NCI-H2227 (cell line): ENCODE measurements around the gene WDR7.
A peak's percentile ranks its signal among the peaks of the same experiment; 100 is the strongest.
"Not testable (repeated sequence)": the region's sequence is repeated elsewhere in the genome, so short reads cannot be mapped to it uniquely, and the experiment has no call there.

Experiments
- DNase-seq: peaks from one replicate; lab custom pipeline; 2025; ENCODE audit not compliant: unreplicated experiment; lab: John Stamatoyannopoulos, UW

The WDR7 gene

GRCh38 chr18:56652802-56653201 is 1.6 kb downstream of the WDR7 start:
- no peak for DNase-seq

GRCh38 chr18:56654280-56654679 is 3.1 kb downstream of the WDR7 start:
- not testable (repeated sequence) for DNase-seq

GRCh38 chr18:56658261-56658660 is 7.1 kb downstream of the WDR7 start:
- no peak for DNase-seq

GRCh38 chr18:56659111-56659510 is 8.0 kb downstream of the WDR7 start:
- no peak for DNase-seq

GRCh38 chr18:56660655-56661054 is 9.5 kb downstream of the WDR7 start:
- no peak for DNase-seq

GRCh38 chr18:56661360-56662062 is 10.4 kb downstream of the WDR7 start:
- DNase-seq: no peak

- DNase-seq: no peak
Measured at GRCh38 chr18:56662063-56662408, 10.9 kb downstream of the WDR7 start.

GRCh38 chr18:56662502-56662901 is 11.3 kb downstream of the WDR7 start:
- DNase-seq: no peak

GRCh38 chr18:56662902-56663301 is 11.7 kb downstream of the WDR7 start:
- no peak for DNase-seq

- no peak for DNase-seq
Measured at GRCh38 chr18:56672391-56672790, 21.2 kb downstream of the WDR7 start.

GRCh38 chr18:56672981-56673380 is 21.8 kb downstream of the WDR7 start:
- no peak for DNase-seq

GRCh38 chr18:56676639-56677038 is 25.5 kb downstream of the WDR7 start:
- DNase-seq: no peak

GRCh38 chr18:56678836-56679565 is 27.8 kb downstream of the WDR7 start:
- DNase-seq: no peak

- no peak for DNase-seq
Measured at GRCh38 chr18:56684277-56684676, 33.1 kb downstream of the WDR7 start.

- DNase-seq: no peak
Measured at GRCh38 chr18:56691530-56691929, 40.4 kb downstream of the WDR7 start.

- no peak for DNase-seq
Measured at GRCh38 chr18:56696966-56697365, 45.8 kb downstream of the WDR7 start.

- DNase-seq: peak; percentile 63
Measured at GRCh38 chr18:56702946-56703345, 51.8 kb downstream of the WDR7 start.

GRCh38 chr18:56709463-56709862 is 58.3 kb downstream of the WDR7 start:
- DNase-seq: peak; percentile 24

- peak; percentile 18 for DNase-seq
Measured at GRCh38 chr18:56711708-56712445, 60.7 kb downstream of the WDR7 start.

GRCh38 chr18:56712761-56713160 is 61.6 kb downstream of the WDR7 start:
- no peak for DNase-seq

GRCh38 chr18:56715121-56715520 is 64.0 kb downstream of the WDR7 start:
- no peak for DNase-seq

GRCh38 chr18:56716692-56717146 is 65.6 kb downstream of the WDR7 start:
- no peak for DNase-seq
